Measurements from ENCODE around the gene DPM3.
"Not testable (repeated sequence)": the region's sequence is repeated elsewhere in the genome, so short reads cannot be mapped to it uniquely, and the experiment has no call there.

DNA sequence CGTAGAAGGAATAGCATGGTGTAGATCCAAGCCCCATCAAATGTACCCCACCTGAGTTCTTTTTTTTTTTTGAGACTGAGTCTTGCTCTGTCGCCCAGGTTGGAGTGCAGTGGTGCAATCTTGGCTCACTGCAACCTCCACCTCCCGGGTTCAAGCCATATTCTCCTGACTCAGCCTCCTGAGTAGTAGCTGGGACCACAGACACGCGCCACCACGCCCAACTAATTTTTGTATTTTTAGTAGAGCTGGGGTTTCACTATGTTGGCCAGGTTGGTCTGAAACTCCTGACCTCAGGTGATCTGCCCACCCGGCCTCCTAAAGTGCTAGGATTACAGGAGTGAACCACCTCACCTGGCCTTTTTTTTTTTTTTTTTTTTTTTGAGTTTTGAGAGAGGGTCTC lies 22.2 kb downstream of the DPM3 start:
- not testable (repeated sequence) for TF ChIP-seq CTCF, POLR2A (IDR thresholded peaks at IDR 0.05)

Measured in testis (tissue), 2 donors.